Panc1 (cell line): ENCODE measurements around the gene AKT1S1. TPM values are rescaled to one million over a fixed set of nuclear protein-coding genes. Genes with fewer than 3 reads are reported as not detected.
A peak's percentile ranks its signal among the peaks of the same experiment; 100 is the strongest.

Experiments
- ATAC-seq: fragments of 200-7000 bp; cut with Tn5 transposase; 2 replicates; pipeline ENCODE4 v1.9.1; 2020; ENCODE audit warnings: mild to moderate bottlenecking, moderate library complexity
- BruUV-seq: library from RNA; stranded (reverse); fragments of 400-500 nt; replicated peaks from 2 replicates; lab custom pipeline; 2021; lab: Mats Ljungman, UMichigan
- CTCF ChIA-PET: fragments of 300-600 bp; sonication (Branson Sonifier 250); formaldehyde crosslinking; loops from one replicate; lab custom pipeline; 2022; ENCODE audit warnings: antibody characterized with exemption; lab: Charles Lee
- POLR2A ChIA-PET: fragments of 300-600 bp; sonication (Branson Sonifier 250); formaldehyde crosslinking; loops from one replicate; lab custom pipeline; 2022; ENCODE audit warnings: antibody characterized with exemption; lab: Charles Lee
- DNase-seq: peaks from one replicate; pipeline ENCODE4 v3.0.0-alpha.2; 2010; ENCODE audit warnings: low read depth, low spot score
- H3K27ac ChIP-seq: 2 replicates; pipeline ENCODE4 v1.5.1; 2011; ENCODE audit warnings: mild to moderate bottlenecking, low read length, inconsistent platforms
- H3K27me3 ChIP-seq: fragments of 200-500 bp; sonication (Bioruptor generic); 2 replicates; pipeline ENCODE4 v1.6.0; 2014; ENCODE audit warnings: low read length, inconsistent platforms; ENCODE audit not compliant: control insufficient read depth, insufficient read depth
- H3K36me3 ChIP-seq: fragments of 200-500 bp; sonication (Bioruptor generic); 2 replicates; pipeline ENCODE4 v1.5.1; 2014; ENCODE audit warnings: inconsistent platforms, mild to moderate bottlenecking, low read length, moderate library complexity; ENCODE audit not compliant: control insufficient read depth, insufficient read depth
- H3K4me1 ChIP-seq: 2 replicates; pipeline ENCODE4 v1.5.1; 2011; ENCODE audit warnings: inconsistent platforms, mild to moderate bottlenecking, low read length, moderate library complexity; ENCODE audit not compliant: control insufficient read depth, insufficient read depth
- H3K4me3 ChIP-seq, 2 experiments: 2 replicates each; pipeline ENCODE4 v1.5.1; 2011 to 2012; ENCODE audit warnings: low read depth in 2 of 2, low read length in 2 of 2, mild to moderate bottlenecking in 2 of 2, inconsistent platforms in 1 of 2, moderate library complexity in 1 of 2
- H3K9me3 ChIP-seq: fragments of 200-500 bp; sonication (Bioruptor generic); 2 replicates; pipeline ENCODE4 v1.5.1; 2014; ENCODE audit warnings: low read depth, mild to moderate bottlenecking, inconsistent platforms, low read length, moderate library complexity; ENCODE audit not compliant: control insufficient read depth, insufficient read depth
- POLR2AphosphoS5 ChIP-seq: IDR thresholded peaks from 2 replicates; pipeline ENCODE4 v1.6.1; 2012; ENCODE audit warnings: mild to moderate bottlenecking, low read depth, low read length, moderate library complexity
- REST ChIP-seq, 2 experiments: IDR thresholded peaks; 2 replicates each; pipeline ENCODE4 v1.6.1; 2011 to 2012; ENCODE audit warnings: low read depth in 2 of 2, control low read depth in 1 of 2, low read length in 1 of 2, mild to moderate bottlenecking in 1 of 2, moderate library complexity in 1 of 2; ENCODE audit not compliant: insufficient read depth in 1 of 2
- SIN3A ChIP-seq: IDR thresholded peaks from 2 replicates; pipeline ENCODE4 v1.6.1; 2012; ENCODE audit warnings: low read depth, mild to moderate bottlenecking, low read length, moderate library complexity, borderline replicate concordance; ENCODE audit not compliant: insufficient read depth
- TCF7L2 ChIP-seq: IDR thresholded peaks from 2 replicates; pipeline ENCODE4 v1.6.1; 2011; ENCODE audit warnings: mild to moderate bottlenecking, low read depth, low read length, inconsistent platforms
- in situ Hi-C: cut with HindIII; loops from 2 replicates; pipeline ENCODE4 v1.10.0; 2016; ENCODE audit warnings: low sequenced_read_pairs, low pct_unique_long_range_greater_than_20kb
- intact Hi-C: fragments of 100-400 bp; cut with micrococcal nuclease; formaldehyde crosslinking; loops from one replicate; pipeline ENCODE4 v1.10.0; 2022; ENCODE audit not compliant: unreplicated experiment
- total RNA-seq: library from RNA; stranded (reverse); gene quantifications from one replicate; pipeline ENCODE4 v1.2.1, GENCODE V29; 2021; ENCODE audit not compliant: unreplicated experiment
- TF ChIP-seq, protein P1 (sequence below): fragments of 450-650 bp; IDR thresholded peaks from 2 replicates; pipeline ENCODE4 v1.5.1; 2017; ENCODE audit warnings: mild to moderate bottlenecking

AKT1S1 gene
- total RNA-seq, 1 experiment from 2014 or later = 92.8 TPM

GRCh38 chr19:49850487-49851342, 26.4 kb downstream of the AKT1S1 start, which contains the start of gene PTOV1:
Gene PTOV1 (plus strand): TSS chr19:49851159.
- in situ Hi-C loops = no loop called here

DNA sequence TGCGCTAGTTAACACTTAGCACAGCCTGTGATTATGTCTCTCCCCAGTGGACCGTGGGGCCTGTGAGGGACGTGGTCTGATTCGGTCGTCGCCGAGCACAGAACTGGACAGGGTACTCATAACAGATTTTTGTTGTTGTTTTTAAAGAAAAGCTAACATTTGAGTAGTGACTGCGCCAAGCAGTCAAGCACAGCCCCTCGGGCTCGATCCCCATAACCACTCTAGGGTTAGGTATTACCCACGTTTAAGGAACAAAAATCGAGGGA, 27.0 kb downstream of the AKT1S1 start:
- no peak for DNase-seq
- CTCF ChIA-PET = no interaction called here
- no peaks in the 10 kb centered on the region for H3K36me3 ChIP-seq
- peak overlapping the region; percentile 86 for H3K27ac ChIP-seq
- ATAC-seq = no peak
- H3K4me1 ChIP-seq = peaks cover 13% of the 10 kb centered on the region
- POLR2A ChIA-PET = interaction anchor here (0.6 kb wide), 1 partner anchor 40 kb away, joined by 3 read pairs; no protein-coding TSS in a partner anchor
- H3K27me3 ChIP-seq = no peaks in the 10 kb centered on the region
- H3K4me3 ChIP-seq = peak overlapping the region; percentile 58 to 73
- no peaks in the 10 kb centered on the region for H3K9me3 ChIP-seq
- TF ChIP-seq, protein P1, sequence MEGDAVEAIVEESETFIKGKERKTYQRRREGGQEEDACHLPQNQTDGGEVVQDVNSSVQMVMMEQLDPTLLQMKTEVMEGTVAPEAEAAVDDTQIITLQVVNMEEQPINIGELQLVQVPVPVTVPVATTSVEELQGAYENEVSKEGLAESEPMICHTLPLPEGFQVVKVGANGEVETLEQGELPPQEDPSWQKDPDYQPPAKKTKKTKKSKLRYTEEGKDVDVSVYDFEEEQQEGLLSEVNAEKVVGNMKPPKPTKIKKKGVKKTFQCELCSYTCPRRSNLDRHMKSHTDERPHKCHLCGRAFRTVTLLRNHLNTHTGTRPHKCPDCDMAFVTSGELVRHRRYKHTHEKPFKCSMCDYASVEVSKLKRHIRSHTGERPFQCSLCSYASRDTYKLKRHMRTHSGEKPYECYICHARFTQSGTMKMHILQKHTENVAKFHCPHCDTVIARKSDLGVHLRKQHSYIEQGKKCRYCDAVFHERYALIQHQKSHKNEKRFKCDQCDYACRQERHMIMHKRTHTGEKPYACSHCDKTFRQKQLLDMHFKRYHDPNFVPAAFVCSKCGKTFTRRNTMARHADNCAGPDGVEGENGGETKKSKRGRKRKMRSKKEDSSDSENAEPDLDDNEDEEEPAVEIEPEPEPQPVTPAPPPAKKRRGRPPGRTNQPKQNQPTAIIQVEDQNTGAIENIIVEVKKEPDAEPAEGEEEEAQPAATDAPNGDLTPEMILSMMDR = no peak
- TF ChIP-seq SIN3A (no peak), POLR2AphosphoS5 (no peak), REST (IDR thresholded peaks at IDR 0.05; ENCODE audit: insufficient read depth in 1 of 2, low read depth in 2 of 2, low read length in 1 of 2) (no peak)
- intact Hi-C loops (no loop called here), in situ Hi-C loops (no loop called here)
- BruUV-seq = no TSS peak

More at GRCh38 chr19:49850487-49851342, 26.4 kb downstream of the AKT1S1 start, which contains the start of gene PTOV1:
- peak; percentile 91 for ATAC-seq
- POLR2A ChIA-PET = interaction anchor here (0.6 kb wide), 2 partner anchors 37 to 40 kb away, joined by 3 read pairs; partner anchors contain the start of gene FUZ
- Histone ChIP-seq H3K9me3 (no peaks in the 10 kb centered on the region), H3K4me3 (peak within 1 kb of the TSS; percentile 58 to 73), H3K4me1 (peaks cover 13% of the 10 kb centered on the region), H3K27ac (peak within 1 kb of the TSS; percentile 86), H3K27me3 (no peaks in the 10 kb centered on the region), H3K36me3 (no peaks in the 10 kb centered on the region)
- intact Hi-C loops = no loop called here
- no peak for DNase-seq
- TF ChIP-seq SIN3A = no peak
- TF ChIP-seq, protein P1 = no peak
- peak; percentile 37; the same call in 1 of the 2 replicates for TF ChIP-seq TCF7L2
- peak; percentile 69 for TF ChIP-seq POLR2AphosphoS5
- TF ChIP-seq REST (IDR thresholded peaks at IDR 0.05; ENCODE audit: insufficient read depth in 1 of 2, low read depth in 2 of 2, low read length in 1 of 2) = no peak
- CTCF ChIA-PET = no interaction called here
- no TSS peak for BruUV-seq
